Stimulated activated CD4-positive, alpha-beta T cell treated with anti-CD3 and anti-CD28 coated beads, TNF-alpha, amount 100 ng/mL, for 4 hours (primary cell): ENCODE results near the gene CHST8.
"Not testable (repeated sequence)": the region's sequence is repeated elsewhere in the genome, so short reads cannot be mapped to it uniquely, and the experiment has no call there.

Source experiments
- DNase-seq, 3 experiments: peaks; one replicate each; pipeline ENCODE4 v3.0.0-alpha.2; 2020; ENCODE audit warnings: low read depth in 3 of 3

Gene CHST8

GRCh38 chr19:33641956-33642498, 20.3 kb downstream of the CHST8 start:
- DNase-seq = no peak

GRCh38 chr19:33644284-33644836, 22.6 kb downstream of the CHST8 start:
- DNase-seq = no peak

- DNase-seq = no peak
Observed at GRCh38 chr19:33646306-33646705, 24.6 kb downstream of the CHST8 start.

- DNase-seq = no peak
Observed at GRCh38 chr19:33647146-33647545, 25.4 kb downstream of the CHST8 start.

- no peak for DNase-seq
Observed at GRCh38 chr19:33649627-33650305, 28.0 kb downstream of the CHST8 start.

GRCh38 chr19:33653684-33654083, 31.9 kb downstream of the CHST8 start:
- DNase-seq = no peak

- no peak for DNase-seq
Observed at GRCh38 chr19:33654840-33655508, 33.2 kb downstream of the CHST8 start.

GRCh38 chr19:33659835-33660234, 38.1 kb downstream of the CHST8 start:
- DNase-seq = no peak

GRCh38 chr19:33660410-33661124, 38.8 kb downstream of the CHST8 start:
- DNase-seq = no peak

- no peak for DNase-seq
Observed at GRCh38 chr19:33661336-33661735, 39.6 kb downstream of the CHST8 start.

GRCh38 chr19:33662391-33663092, 40.8 kb downstream of the CHST8 start:
- no peak for DNase-seq

GRCh38 chr19:33663316-33663715, 41.6 kb downstream of the CHST8 start:
- DNase-seq = not testable (repeated sequence)

GRCh38 chr19:33664744-33665143, 43.0 kb downstream of the CHST8 start:
- DNase-seq = no peak

GRCh38 chr19:33665776-33666595, 44.2 kb downstream of the CHST8 start:
- no peak for DNase-seq

- DNase-seq = no peak
Observed at GRCh38 chr19:33667141-33667650, 45.4 kb downstream of the CHST8 start.

GRCh38 chr19:33667881-33668280, 46.1 kb downstream of the CHST8 start:
- DNase-seq = no peak

GRCh38 chr19:33668968-33669367, 47.2 kb downstream of the CHST8 start:
- no peak for DNase-seq

GRCh38 chr19:33669376-33669775, 47.6 kb downstream of the CHST8 start:
- DNase-seq = no peak

GRCh38 chr19:33670398-33670797, 48.6 kb downstream of the CHST8 start:
- no peak for DNase-seq

- DNase-seq = no peak
Observed at GRCh38 chr19:33671211-33671610, 49.5 kb downstream of the CHST8 start.
